IgD-negative memory B cell (primary cell): ENCODE results near the gene TMEM150B. TPM values are rescaled to one million over a fixed set of nuclear protein-coding genes. Genes with fewer than 3 reads are reported as not detected.

ENCODE experiments used
- H3K27ac Mint-ChIP-seq, 3 donors: one replicate each; pipeline ENCODE4 v1.8.0; 2020 to 2022; ENCODE audit warnings: mild to moderate bottlenecking in 3 of 3, mixed read lengths in 3 of 3, moderate library complexity in 1 of 3
- H3K27me3 Mint-ChIP-seq: one replicate; pipeline ENCODE4 v1.8.0; 2021; ENCODE audit warnings: mixed read lengths
- H3K36me3 Mint-ChIP-seq: one replicate; pipeline ENCODE4 v1.8.0; 2020; ENCODE audit warnings: mild to moderate bottlenecking, mixed read lengths
- H3K4me1 Mint-ChIP-seq, 3 donors: one replicate each; pipeline ENCODE4 v1.8.0; 2020 to 2022; ENCODE audit warnings: mixed read lengths in 3 of 3, mild to moderate bottlenecking in 1 of 3
- H3K4me3 Mint-ChIP-seq, 4 donors: one replicate each; pipeline ENCODE4 v1.8.0; 2020 to 2022; ENCODE audit warnings: mild to moderate bottlenecking in 4 of 4, mixed read lengths in 4 of 4, moderate library complexity in 3 of 4
- H3K9me3 Mint-ChIP-seq, 3 donors: one replicate each; pipeline ENCODE4 v1.8.0; 2020 to 2021; ENCODE audit warnings: mixed read lengths in 3 of 3, mild to moderate bottlenecking in 1 of 3
- polyA plus RNA-seq: library from polyadenylated mRNA; unstranded; fragments of 300-500 nt; fragmentation: Illumina TruSeq; gene quantifications from one replicate; pipeline ENCODE4 v1.2.3, GENCODE V29; 2021

Gene TMEM150B
- polyA plus RNA-seq = not detected

- H3K27me3 Mint-ChIP-seq = peaks cover 16% of the 10 kb centered on the region
- no peaks in the 10 kb centered on the region for H3K9me3 Mint-ChIP-seq
- peaks cover 3% of the 10 kb centered on the region for H3K36me3 Mint-ChIP-seq
- H3K27ac Mint-ChIP-seq = peak within 1 kb of the TSS; percentile 42 to 68 (median 55)
- H3K4me1 Mint-ChIP-seq = peaks cover 0 to 1% (median 0%) of the 10 kb centered on the region in 3 donors
- H3K4me3 Mint-ChIP-seq = no peak within 1 kb of the TSS
These were observed at the start of gene TMEM150B for GRCh38 chr19:55325172-55325571. Gene TMEM150B (minus strand): TSS chr19:55325341. CDS start chr19:55321036, 4,305 bp downstream.

GRCh38 chr19:55373993-55374757 is 49.0 kb upstream of the TMEM150B start:
- no peak overlapping the region for H3K27ac Mint-ChIP-seq
- no peaks in the 10 kb centered on the region for H3K36me3 Mint-ChIP-seq
- peaks cover 0 to 9% (median 7%) of the 10 kb centered on the region in 3 donors for H3K4me1 Mint-ChIP-seq
- no peak overlapping the region for H3K4me3 Mint-ChIP-seq
- H3K9me3 Mint-ChIP-seq = peaks cover 0 to 4% (median 0%) of the 10 kb centered on the region in 3 donors
- H3K27me3 Mint-ChIP-seq = peaks cover 22% of the 10 kb centered on the region

- Mint-ChIP-seq H3K36me3 (no peaks in the 10 kb centered on the region), H3K27ac (no peak overlapping the region), H3K9me3 (peaks cover 0 to 4% (median 0%) of the 10 kb centered on the region in 3 donors), H3K4me1 (peaks cover 0 to 9% (median 7%) of the 10 kb centered on the region in 3 donors), H3K4me3 (peak overlapping the region in 1 of 4 donors; percentile 8), H3K27me3 (peaks cover 22% of the 10 kb centered on the region)
These were observed 48.3 kb upstream of the TMEM150B start for GRCh38 chr19:55373306-55373992.

- Mint-ChIP-seq H3K4me1 (peaks cover 0 to 9% (median 7%) of the 10 kb centered on the region in 3 donors), H3K27me3 (peaks cover 25% of the 10 kb centered on the region), H3K4me3 (peak overlapping the region in 1 of 4 donors; percentile 54), H3K9me3 (peaks cover 0 to 4% (median 0%) of the 10 kb centered on the region in 3 donors), H3K36me3 (no peaks in the 10 kb centered on the region), H3K27ac (no peak overlapping the region)
These were observed 47.4 kb upstream of the TMEM150B start for GRCh38 chr19:55372316-55373081.

GRCh38 chr19:55370305-55370988 is 45.3 kb upstream of the TMEM150B start, which contains the start of gene IL11:
Gene IL11 (minus strand): TSS chr19:55370463. CDS start chr19:55370310, 153 bp downstream.
- H3K27me3 Mint-ChIP-seq = peaks cover 28% of the 10 kb centered on the region
- H3K36me3 Mint-ChIP-seq = no peaks in the 10 kb centered on the region
- H3K4me1 Mint-ChIP-seq = peaks cover 0 to 9% (median 7%) of the 10 kb centered on the region in 3 donors
- H3K9me3 Mint-ChIP-seq = peaks cover 0 to 4% (median 0%) of the 10 kb centered on the region in 3 donors
- H3K4me3 Mint-ChIP-seq = peak within 1 kb of the TSS; percentile 8 to 90 (median 63)
- H3K27ac Mint-ChIP-seq = peak within 1 kb of the TSS in 1 of 3 donors; percentile 2

- no peak overlapping the region for H3K27ac Mint-ChIP-seq
- H3K4me1 Mint-ChIP-seq = peaks cover 0 to 9% (median 7%) of the 10 kb centered on the region in 3 donors
- H3K27me3 Mint-ChIP-seq = peaks cover 29% of the 10 kb centered on the region
- H3K36me3 Mint-ChIP-seq = no peaks in the 10 kb centered on the region
- peaks cover 0 to 4% (median 0%) of the 10 kb centered on the region in 3 donors for H3K9me3 Mint-ChIP-seq
- H3K4me3 Mint-ChIP-seq = peak overlapping the region in 3 of 4 donors; percentile 50 to 90 (median 76)
These were observed 44.6 kb upstream of the TMEM150B start for GRCh38 chr19:55369653-55370304.

- H3K9me3 Mint-ChIP-seq = peaks cover 0 to 4% (median 0%) of the 10 kb centered on the region in 3 donors
- peaks cover 28% of the 10 kb centered on the region for H3K27me3 Mint-ChIP-seq
- H3K27ac Mint-ChIP-seq = no peak overlapping the region
- H3K4me1 Mint-ChIP-seq = peaks cover 0 to 9% (median 7%) of the 10 kb centered on the region in 3 donors
- H3K4me3 Mint-ChIP-seq = peak overlapping the region in 1 of 4 donors; percentile 68
- no peaks in the 10 kb centered on the region for H3K36me3 Mint-ChIP-seq
These were observed 43.8 kb upstream of the TMEM150B start for GRCh38 chr19:55368701-55369563.

GRCh38 chr19:55368106-55368505 is 43.0 kb upstream of the TMEM150B start:
- peaks cover 0 to 7% (median 4%) of the 10 kb centered on the region in 3 donors for H3K4me1 Mint-ChIP-seq
- peaks cover 0 to 4% (median 0%) of the 10 kb centered on the region in 3 donors for H3K9me3 Mint-ChIP-seq
- H3K4me3 Mint-ChIP-seq = peak overlapping the region in 2 of 4 donors; percentile 17 to 60

GRCh38 chr19:55366790-55367189 is 41.6 kb upstream of the TMEM150B start:
- peaks cover 0 to 7% (median 4%) of the 10 kb centered on the region in 3 donors for H3K4me1 Mint-ChIP-seq
- peaks cover 0 to 2% (median 0%) of the 10 kb centered on the region in 3 donors for H3K9me3 Mint-ChIP-seq
- H3K27ac Mint-ChIP-seq = peak overlapping the region in 1 of 3 donors; percentile 65
- H3K27me3 Mint-ChIP-seq = peaks cover 20% of the 10 kb centered on the region
- H3K4me3 Mint-ChIP-seq = no peak overlapping the region
- no peaks in the 10 kb centered on the region for H3K36me3 Mint-ChIP-seq

More at GRCh38 chr19:55368106-55368505, 43.0 kb upstream of the TMEM150B start:
- no peaks in the 10 kb centered on the region for H3K36me3 Mint-ChIP-seq
- H3K27ac Mint-ChIP-seq = no peak overlapping the region
- H3K27me3 Mint-ChIP-seq = peaks cover 24% of the 10 kb centered on the region

- H3K27me3 Mint-ChIP-seq = peaks cover 18% of the 10 kb centered on the region
- H3K27ac Mint-ChIP-seq = peak overlapping the region in 1 of 3 donors; percentile 31
- H3K4me3 Mint-ChIP-seq = no peak overlapping the region
- peaks cover 0 to 5% (median 4%) of the 10 kb centered on the region in 3 donors for H3K4me1 Mint-ChIP-seq
- peaks cover 0 to 2% (median 0%) of the 10 kb centered on the region in 3 donors for H3K9me3 Mint-ChIP-seq
- no peaks in the 10 kb centered on the region for H3K36me3 Mint-ChIP-seq
These were observed 40.8 kb upstream of the TMEM150B start for GRCh38 chr19:55365964-55366363.

GRCh38 chr19:55365245-55365644 is 40.1 kb upstream of the TMEM150B start:
- Mint-ChIP-seq H3K4me1 (peaks cover 0 to 4% (median 2%) of the 10 kb centered on the region in 3 donors), H3K27ac (no peak overlapping the region), H3K27me3 (peaks cover 16% of the 10 kb centered on the region), H3K9me3 (peaks cover 0 to 2% (median 0%) of the 10 kb centered on the region in 3 donors), H3K4me3 (no peak overlapping the region), H3K36me3 (no peaks in the 10 kb centered on the region)

GRCh38 chr19:55362990-55363716 is 38.0 kb upstream of the TMEM150B start, which contains the start of gene GARIN5B:
Gene GARIN5B (minus strand): TSS chr19:55363260. CDS start chr19:55363066, 194 bp downstream.
- H3K9me3 Mint-ChIP-seq = no peaks in the 10 kb centered on the region
- H3K27ac Mint-ChIP-seq = no peak within 1 kb of the TSS
- H3K4me3 Mint-ChIP-seq = peak within 1 kb of the TSS in 1 of 4 donors; percentile 54
- H3K36me3 Mint-ChIP-seq = no peaks in the 10 kb centered on the region
- peaks cover 12% of the 10 kb centered on the region for H3K27me3 Mint-ChIP-seq
- H3K4me1 Mint-ChIP-seq = no peaks in the 10 kb centered on the region
